Stimulated activated CD4-positive, alpha-beta T cell treated with anti-CD3 and anti-CD28 coated beads, Interleukin-15, amount 100 ng/mL, for 24 hours (primary cell): ENCODE results near the gene C15orf39.
A peak's percentile ranks its signal among the peaks of the same experiment; 100 is the strongest.
"Not testable (repeated sequence)": the region's sequence is repeated elsewhere in the genome, so short reads cannot be mapped to it uniquely, and the experiment has no call there.

Experiments
- DNase-seq: peaks from one replicate; pipeline ENCODE4 v3.0.0-alpha.2; 2020

Gene C15orf39

GRCh38 chr15:75201616-75202250 is at the start of gene C15orf39:
Gene C15orf39 (plus strand): TSS chr15:75201882. CDS start chr15:75206049, 4,167 bp downstream.
- DNase-seq, result peak; percentile 82

DNA sequence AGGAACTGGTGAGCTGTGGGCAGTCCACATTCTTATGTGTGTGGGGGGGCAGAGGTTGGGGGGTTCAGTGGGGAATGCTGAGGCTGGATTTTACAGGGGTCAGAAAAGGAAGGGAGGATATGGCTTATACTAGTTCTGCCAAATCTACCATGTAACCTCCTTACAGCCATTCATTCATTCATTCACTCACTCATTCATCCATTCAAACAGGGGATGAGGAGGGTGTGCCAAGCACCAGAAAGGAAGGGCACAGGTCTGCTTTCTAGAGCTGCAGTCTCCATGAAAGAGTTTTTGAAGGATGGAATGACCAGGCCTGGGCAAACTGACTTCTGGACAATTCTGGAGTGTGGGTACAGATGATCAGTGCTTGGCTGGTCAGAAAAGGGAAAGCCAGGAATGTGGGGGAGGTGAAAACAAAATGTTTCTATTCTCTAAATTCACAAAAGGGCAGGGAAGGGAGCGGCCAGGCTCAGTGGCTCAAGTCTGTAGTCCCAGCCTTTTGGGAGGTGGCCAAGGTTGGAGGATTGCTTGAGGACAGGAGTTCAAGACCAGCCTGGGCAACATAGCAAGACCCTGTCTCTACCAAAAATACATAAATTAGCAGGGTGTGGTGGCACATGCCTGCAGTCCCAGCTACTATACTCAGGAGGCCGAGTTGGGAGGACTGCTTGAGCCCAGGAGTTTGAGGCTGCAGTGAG is 49.2 kb upstream of the C15orf39 start:
- no peak for DNase-seq

GRCh38 chr15:75153087-75153486 is 48.6 kb upstream of the C15orf39 start:
- peak; percentile 32 for DNase-seq

DNA sequence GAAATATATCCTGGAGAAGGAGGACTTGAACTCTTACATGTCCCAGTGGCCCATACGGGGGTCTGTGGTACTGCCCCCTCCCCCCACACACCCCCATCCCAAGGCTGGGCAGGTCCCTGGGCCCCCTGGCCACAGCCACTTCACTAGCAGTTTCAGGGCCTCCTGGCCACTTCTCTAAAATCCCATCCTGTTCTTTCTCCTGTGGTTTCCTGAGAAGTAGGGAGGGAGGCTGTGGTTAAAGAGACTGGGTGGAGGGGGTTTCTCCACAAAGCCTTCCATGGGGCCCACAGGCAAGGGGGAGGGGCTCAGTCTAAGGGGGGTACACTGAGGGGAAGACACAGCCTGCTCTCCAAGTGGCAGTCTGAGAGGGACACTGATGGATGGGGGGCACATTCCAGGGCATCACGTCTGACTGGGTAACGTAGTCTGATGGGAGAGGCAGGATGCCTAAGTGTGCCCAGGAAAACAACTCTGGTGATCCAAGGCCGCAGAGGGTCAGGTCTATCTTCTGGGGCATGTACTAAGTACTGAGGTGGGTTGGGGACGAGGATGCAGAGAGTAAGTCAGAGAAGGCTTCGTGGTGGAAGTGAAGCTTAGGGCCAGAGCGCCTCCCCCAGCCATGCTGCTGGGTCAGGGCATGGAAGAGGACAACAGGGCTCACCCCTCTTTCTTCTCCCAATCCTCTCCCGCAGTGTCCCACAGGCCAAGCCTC is 48.0 kb upstream of the C15orf39 start:
- DNase-seq, result no peak

GRCh38 chr15:75154461-75155062 is 47.1 kb upstream of the C15orf39 start:
- no peak for DNase-seq

DNA sequence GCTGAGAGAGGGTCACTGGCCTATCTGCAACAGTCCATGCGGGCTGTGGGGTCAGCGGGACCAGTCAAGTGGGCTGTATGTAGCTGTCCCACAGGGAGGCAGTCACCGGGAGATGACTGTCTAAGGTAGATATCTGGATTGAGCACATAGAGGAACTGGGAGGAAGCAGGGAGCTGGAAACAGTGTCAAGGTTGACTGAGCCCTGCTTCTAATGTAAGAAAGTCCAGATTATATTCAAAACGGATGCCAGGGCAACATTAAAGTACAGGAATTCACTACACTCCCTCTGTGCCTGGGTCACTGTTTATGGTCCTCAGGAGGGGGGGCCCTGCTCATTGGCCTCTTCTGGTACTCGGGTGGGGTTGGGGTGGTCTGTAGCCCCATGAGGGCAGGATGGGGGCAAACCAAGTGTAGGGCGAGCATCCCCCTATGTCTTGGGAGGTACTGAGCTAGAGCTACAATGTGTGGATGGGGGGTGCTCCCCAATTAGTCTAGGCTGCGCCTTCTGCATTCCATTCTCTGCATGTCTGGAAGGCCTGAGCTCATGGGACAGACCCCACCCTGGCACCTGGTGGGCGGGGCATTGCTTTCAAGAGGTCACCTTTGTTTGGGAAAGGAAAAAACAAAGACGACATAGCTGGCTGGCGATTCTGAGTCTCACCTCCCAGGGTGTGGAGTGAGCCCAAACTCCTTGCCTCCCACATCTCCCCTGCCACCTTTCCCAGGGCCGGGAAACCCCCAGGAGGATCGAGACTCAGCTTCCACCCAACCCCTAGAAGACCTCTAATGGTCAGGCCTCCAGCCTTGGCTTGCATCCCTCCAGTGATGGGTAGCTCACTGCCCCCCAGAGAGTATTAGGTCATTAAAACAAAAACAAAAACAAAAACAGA is 45.1 kb upstream of the C15orf39 start:
- no peak for DNase-seq

- DNase-seq, result no peak
Measured at GRCh38 chr15:75158402-75158801, 43.3 kb upstream of the C15orf39 start.

DNA sequence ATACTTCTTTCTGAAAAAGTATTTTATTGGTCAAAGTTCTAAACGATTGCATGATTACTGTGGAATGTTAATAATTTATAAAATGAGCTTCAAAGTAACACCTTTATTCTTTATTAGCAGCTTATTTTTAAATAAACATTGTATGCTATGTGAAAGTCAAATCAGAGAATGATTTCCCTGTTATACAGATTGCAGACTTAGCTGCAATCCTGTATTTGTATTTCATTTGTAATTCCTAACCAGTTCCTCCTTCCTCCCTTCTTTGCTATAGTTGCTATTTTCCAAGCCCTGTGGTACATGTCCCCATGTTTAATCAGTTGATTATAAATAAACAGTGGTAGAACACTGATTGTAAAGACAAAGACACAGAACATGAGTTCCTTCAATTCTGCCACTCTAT is 42.4 kb upstream of the C15orf39 start:
- no peak for DNase-seq

DNA sequence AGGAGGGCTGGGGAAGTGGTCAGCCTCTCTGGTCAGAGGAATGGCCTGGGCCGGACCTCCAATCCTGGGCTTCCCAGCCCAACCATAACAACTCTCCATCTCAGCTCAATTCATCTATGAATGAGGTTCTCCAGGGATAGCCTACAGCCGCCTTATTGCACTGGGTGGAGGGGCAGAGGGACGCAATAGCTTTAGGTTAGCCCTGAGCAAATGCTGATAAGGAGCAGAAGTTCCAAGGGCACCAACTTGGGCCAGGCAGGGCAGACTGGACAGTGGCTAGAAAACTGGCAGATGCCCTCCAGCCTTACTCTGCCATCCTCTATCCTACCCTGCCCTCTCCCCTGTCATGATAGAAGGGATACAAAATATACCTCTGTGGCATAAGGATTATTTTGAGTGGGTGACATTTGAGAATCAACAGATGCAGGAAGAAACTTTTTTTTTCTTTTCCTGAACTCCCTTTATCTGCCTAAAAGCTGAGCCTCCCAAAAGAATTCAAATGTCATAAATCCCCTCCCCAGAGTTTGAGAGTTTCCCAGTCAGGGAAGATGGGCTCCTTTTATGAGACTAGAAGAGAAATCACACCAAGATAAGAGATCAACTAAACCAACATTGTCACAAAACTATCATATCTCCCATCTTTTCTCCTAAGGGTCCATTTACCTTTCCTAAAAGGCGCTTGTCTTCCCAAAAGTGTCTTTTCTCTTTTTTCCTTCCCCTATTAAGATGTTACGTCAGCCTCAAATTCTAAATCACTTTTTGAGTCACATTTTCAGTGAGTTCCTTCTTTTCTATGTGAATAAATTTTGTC is 40.4 kb upstream of the C15orf39 start:
- DNase-seq, result no peak

GRCh38 chr15:75161917-75162414 is 39.7 kb upstream of the C15orf39 start:
- no peak for DNase-seq

DNA sequence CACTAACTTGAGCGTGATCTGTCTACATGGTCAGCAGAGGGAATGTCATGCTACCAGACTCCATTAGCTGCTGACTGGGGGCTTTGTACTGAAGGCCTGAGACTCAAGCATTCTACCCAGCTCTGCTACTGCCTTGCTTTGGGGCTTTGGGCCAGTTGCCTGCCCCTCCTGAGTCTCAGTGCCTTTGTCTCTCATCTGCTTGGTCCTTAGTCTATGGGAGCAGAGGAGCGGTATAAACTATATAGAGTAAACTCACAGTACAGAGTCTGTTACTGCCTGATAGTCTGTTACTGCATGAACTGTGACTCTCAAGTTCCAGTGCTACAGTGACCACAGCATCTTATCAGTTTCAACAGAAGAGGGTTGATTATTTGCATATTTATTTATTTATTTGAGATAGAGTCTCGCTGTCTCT is 38.5 kb upstream of the C15orf39 start:
- DNase-seq, result no peak

GRCh38 chr15:75164625-75165350 is 36.9 kb upstream of the C15orf39 start:
- no peak for DNase-seq

DNA sequence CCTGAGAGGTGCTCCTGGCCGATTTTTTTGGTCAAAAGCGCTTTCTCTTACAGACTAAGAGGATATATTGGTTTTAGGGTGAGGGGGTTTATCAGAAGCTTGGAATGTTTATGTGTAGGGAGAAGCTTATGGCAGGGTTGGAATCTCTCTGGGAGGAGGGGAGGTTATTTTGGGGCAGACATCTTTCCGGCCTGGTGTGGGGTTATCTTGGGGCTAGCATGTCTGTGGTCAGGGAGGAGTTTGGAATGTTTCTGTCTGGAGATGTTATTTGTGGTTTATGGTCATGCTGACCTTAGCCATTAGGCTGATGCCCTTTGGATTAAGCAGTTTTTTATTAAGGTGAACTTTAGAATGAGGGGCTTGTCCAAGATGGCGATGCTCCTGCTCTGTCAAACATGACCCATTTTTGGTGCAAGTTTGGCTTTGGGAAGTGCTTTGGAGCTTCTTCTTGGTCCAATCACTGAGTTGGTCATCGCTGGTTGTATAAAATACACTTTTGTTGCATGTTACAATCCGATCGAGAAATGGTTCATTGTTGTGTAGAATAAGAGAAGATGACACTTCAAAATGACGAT is 35.1 kb upstream of the C15orf39 start:
- DNase-seq, result not testable (repeated sequence)

GRCh38 chr15:75167588-75168350 is 33.9 kb upstream of the C15orf39 start:
- peak; percentile 52 for DNase-seq

DNA sequence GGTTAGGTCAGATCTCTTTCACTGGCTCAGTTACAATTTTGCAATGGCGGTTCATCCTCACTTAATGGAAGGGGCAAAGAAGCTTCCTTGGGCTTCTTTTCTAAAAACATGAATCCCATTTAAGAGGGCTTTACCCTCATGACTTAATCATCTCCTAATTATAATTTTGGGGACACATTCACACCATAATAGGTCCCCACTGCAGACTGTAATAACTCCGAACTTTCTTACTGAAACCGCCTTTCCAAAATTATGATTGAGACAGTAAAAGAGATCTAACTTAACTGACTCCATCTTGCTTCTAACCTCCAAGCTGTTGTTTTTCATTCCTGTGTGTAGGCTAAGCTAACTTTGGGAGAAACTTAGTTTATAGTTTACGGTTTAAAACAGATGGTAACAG is 33.3 kb upstream of the C15orf39 start:
- no peak for DNase-seq

GRCh38 chr15:75170203-75170602 is 31.5 kb upstream of the C15orf39 start:
- no peak for DNase-seq

DNA sequence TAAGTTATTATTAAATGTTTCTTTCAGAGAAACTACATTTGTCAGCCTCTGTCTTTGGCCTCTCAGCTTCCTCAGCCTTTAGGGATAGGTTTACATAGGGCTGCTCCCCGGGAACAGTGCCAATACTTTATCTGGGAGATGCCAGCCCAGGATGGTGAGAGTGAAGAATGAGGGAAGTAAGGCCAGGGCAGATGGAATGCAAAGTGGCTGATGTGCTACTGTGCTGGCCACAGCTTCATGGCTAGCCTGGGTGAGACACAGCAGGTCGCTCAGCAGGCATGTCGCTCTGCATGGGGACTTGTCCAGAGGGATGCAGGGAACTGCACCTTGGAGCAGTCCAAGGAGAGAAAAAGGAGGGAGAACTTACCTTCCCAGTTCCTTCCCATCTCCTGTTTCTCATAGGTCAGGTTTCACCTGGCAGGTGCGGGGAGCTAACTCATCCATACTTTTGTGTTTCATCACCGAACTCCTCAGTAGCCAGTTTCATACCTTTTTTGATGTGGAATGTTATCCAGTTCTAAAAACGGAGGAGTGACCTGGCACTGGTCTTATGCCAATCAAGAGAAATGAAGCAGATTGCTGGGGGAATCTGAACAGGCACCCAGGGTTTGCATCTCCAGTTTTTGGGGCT is 30.9 kb upstream of the C15orf39 start:
- no peak for DNase-seq

GRCh38 chr15:75171408-75171807 is 30.3 kb upstream of the C15orf39 start:
- peak; percentile 64 for DNase-seq

- DNase-seq, result no peak
Measured at GRCh38 chr15:75172284-75172820, 29.3 kb upstream of the C15orf39 start.
